ENCODE measurements around the gene ESPN. TPM values are rescaled to one million over a fixed set of nuclear protein-coding genes. Genes with fewer than 3 reads are reported as not detected.

ESPN gene
- total and polyA plus RNA-seq, 12 donors = 0.16 to 10.8 (median 6.1) TPM

DNA sequence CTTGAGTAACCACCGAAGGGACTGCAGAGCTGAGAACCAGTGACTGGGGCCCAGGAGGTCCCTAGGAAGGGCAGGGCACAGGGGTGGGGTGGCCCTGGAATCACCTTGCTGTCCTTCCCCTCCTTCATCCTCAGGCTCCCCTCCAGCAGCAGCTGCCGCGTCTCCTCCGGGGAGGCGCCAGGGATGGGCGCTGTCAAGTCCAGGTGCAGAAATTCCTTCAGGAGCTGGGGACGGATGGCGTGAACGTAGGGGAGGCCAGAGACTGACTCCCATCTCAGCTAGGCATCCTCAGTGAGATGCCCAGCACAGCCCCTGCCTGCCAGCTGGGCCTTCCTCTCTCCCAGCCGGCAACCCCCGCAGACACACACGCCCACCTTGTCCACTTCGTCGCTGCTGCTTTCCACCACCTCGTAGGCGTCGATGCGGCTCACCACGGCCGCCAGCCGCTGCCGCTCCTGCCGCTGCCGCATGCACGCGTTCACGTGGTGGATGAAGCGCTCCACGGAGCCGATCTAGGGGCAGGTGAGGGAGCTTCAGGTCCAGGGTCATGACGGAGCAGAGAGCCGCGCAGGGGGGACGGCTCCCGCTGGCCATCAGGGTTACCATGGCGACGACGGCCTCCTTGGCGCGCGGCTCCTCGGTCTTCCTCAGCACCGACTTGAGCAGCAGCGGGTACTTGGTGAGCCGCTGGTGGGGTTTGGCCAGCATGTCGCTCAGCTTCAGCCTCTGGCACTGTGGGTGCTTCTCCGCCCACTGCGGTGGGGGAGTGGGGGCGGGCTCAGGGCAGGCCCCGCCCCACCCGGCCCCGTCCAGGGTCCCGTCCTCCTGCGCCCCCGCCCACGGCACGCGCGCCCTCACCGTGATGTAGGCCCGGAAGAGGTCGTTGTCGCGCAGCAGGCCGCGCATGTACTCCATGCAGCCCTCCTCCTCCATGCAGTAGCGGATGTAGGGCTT lies 45.8 kb downstream of the ESPN start:
- TF ChIP-seq, protein P1, sequence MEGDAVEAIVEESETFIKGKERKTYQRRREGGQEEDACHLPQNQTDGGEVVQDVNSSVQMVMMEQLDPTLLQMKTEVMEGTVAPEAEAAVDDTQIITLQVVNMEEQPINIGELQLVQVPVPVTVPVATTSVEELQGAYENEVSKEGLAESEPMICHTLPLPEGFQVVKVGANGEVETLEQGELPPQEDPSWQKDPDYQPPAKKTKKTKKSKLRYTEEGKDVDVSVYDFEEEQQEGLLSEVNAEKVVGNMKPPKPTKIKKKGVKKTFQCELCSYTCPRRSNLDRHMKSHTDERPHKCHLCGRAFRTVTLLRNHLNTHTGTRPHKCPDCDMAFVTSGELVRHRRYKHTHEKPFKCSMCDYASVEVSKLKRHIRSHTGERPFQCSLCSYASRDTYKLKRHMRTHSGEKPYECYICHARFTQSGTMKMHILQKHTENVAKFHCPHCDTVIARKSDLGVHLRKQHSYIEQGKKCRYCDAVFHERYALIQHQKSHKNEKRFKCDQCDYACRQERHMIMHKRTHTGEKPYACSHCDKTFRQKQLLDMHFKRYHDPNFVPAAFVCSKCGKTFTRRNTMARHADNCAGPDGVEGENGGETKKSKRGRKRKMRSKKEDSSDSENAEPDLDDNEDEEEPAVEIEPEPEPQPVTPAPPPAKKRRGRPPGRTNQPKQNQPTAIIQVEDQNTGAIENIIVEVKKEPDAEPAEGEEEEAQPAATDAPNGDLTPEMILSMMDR (IDR thresholded peaks at IDR 0.05) = no peak
- no peak for TF ChIP-seq POLR2A (IDR thresholded peaks at IDR 0.05)
- no peaks in the 10 kb centered on the region for H3K9me3 ChIP-seq (replicated peaks in 1 of 3)
- peaks cover 0 to 71% of the 10 kb centered on the region in 2 donors for H3K36me3 ChIP-seq (replicated peaks in 1 of 2)
- 84 to 94% (median 88%) methylated on average over 34 to 67 of the region's 67 CpGs for WGBS, 4 donors
- no peak for DNase-seq
- intact Hi-C loops (cut with DNase I) = no loop called here
- no peaks in the 10 kb centered on the region for H3K27me3 ChIP-seq
- no peaks in the 10 kb centered on the region for H3K4me1 ChIP-seq (replicated peaks in 1 of 2)
- no peak overlapping the region for H3K27ac ChIP-seq
- no peak overlapping the region for H3K4me3 ChIP-seq

DNA sequence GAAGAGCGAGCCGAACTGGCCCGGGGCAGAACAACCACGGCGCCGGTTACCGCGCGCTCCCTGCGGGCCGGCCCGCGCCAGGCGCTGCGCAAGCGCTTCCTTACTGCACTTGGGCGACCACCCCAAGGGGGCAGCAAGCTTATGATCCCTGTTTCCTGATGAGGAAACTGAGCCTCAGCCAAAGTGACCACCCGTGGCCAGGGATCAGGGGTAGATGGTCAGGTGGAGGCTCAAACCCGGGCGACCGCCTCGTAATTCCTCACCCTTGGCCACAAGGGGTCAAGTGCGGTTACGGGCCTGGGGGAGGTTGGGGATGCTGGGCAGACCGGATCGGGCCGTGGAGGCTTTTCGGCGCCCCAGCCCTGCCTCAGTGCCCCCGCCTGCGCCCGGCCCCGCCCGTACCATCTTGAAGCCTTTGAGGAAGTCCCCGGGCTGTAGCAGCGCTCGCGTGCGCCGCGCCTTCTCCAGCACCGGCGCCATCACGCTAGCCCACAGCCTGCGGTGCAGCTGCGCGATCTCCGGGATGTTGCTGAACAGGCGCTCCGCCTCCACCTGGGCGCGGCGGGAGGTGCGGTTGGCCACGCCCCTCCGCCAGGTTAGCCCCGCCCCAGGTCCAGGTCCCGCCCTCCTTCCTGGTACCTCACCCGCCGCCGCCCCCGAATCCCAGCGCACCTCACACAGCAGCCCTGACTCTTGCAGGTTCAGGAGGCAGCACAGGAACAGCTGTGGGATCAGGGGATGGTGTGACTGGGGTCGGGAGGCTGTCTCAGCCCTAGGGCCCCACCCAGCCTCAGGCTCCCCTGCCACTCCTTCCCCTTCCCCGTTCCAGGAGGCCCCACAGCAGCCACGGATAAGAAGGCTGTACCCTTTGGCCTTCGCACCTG lies 46.8 kb downstream of the ESPN start:
- Histone ChIP-seq H3K4me3 (no peak overlapping the region), H3K27me3 (no peaks in the 10 kb centered on the region), H3K36me3 (replicated peaks in 1 of 2) (peaks cover 0 to 71% of the 10 kb centered on the region in 2 donors), H3K4me1 (replicated peaks in 1 of 2) (no peaks in the 10 kb centered on the region), H3K9me3 (replicated peaks in 1 of 3) (no peaks in the 10 kb centered on the region), H3K27ac (no peak overlapping the region)
- DNase-seq = no peak
- TF ChIP-seq POLR2A (IDR thresholded peaks at IDR 0.05) = no peak
- TF ChIP-seq, protein P1 (IDR thresholded peaks at IDR 0.05) = no peak
- WGBS, 4 donors = 75 to 92% (median 82%) methylated on average over 40 to 67 of the region's 67 CpGs
- intact Hi-C loops (cut with DNase I) = no loop called here

DNA sequence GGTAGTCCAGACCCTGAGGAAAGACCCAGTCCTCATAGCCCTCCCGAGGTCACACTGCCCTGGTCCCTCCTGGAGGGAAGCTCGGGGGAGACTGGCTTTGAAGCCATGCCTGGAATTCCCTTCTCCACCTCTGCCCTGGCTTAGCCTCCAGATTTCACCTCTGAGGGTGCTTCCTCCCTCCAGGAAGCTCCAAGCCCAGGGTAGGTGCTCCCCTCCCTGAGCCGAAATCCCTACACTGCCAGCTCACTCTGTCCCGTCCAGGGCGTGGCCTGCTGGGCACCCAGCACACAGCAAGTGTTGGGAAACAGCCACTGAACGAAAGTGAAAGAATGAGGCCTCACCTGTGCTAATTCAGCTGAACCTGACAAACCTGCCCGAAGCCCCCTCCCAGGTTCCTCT lies 47.4 kb downstream of the ESPN start:
- Histone ChIP-seq H3K9me3 (replicated peaks in 1 of 3) (no peaks in the 10 kb centered on the region), H3K4me1 (replicated peaks in 1 of 2) (no peaks in the 10 kb centered on the region), H3K27me3 (no peaks in the 10 kb centered on the region), H3K27ac (no peak overlapping the region), H3K4me3 (no peak overlapping the region), H3K36me3 (replicated peaks in 1 of 2) (peaks cover 0 to 73% of the 10 kb centered on the region in 2 donors)
- intact Hi-C loops (cut with DNase I) = no loop called here
- WGBS, 4 donors = 87 to 100% (median 94%) methylated on average over 1 to 7 of the region's 7 CpGs
- no peak for DNase-seq
- TF ChIP-seq, protein P1 (IDR thresholded peaks at IDR 0.05) = no peak
- TF ChIP-seq POLR2A (IDR thresholded peaks at IDR 0.05) = no peak

DNA sequence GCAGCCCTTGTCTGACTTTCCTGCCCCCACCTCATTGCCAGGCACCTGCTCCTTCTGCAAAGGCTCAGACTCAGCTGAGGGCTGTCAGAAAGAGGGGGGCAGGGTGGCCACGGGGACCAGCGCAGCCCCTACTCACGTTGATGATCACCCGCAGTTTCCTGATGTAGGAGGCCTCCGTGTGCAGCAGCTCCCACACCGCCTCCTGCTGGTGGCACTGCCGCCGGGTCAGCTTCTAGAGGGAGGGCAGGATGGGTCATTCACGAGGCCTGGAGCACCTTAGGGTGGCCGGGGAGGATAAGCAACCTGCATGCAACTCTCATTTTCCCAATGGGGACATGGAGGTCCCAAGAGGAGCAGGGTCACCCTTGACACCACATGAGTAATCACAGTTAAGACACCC lies 47.8 kb downstream of the ESPN start:
- Histone ChIP-seq H3K27ac (no peak overlapping the region), H3K36me3 (replicated peaks in 1 of 2) (peaks cover 0 to 72% of the 10 kb centered on the region in 2 donors), H3K4me3 (no peak overlapping the region), H3K9me3 (replicated peaks in 1 of 3) (no peaks in the 10 kb centered on the region), H3K27me3 (no peaks in the 10 kb centered on the region), H3K4me1 (replicated peaks in 1 of 2) (no peaks in the 10 kb centered on the region)
- intact Hi-C loops (cut with DNase I) = no loop called here
- TF ChIP-seq, protein P1 (IDR thresholded peaks at IDR 0.05) = no peak
- TF ChIP-seq POLR2A (IDR thresholded peaks at IDR 0.05) = no peak
- no peak for DNase-seq
- WGBS, 4 donors = 84 to 88% (median 86%) methylated on average over 5 to 10 of the region's 10 CpGs

Data from adrenal gland (tissue), 12 donors.